GM12891 (cell line): ENCODE results near the gene MRNIP.

Experiments
- POLR2A ChIP-seq: IDR thresholded peaks from 2 replicates; pipeline ENCODE4 v1.6.1; 2011; ENCODE audit warnings: low read depth, low read length, control low read depth
- POLR2AphosphoS5 ChIP-seq: IDR thresholded peaks from 2 replicates; pipeline ENCODE4 v1.6.1; 2011; ENCODE audit warnings: low read depth, low read length, control low read depth
- POU2F2 ChIP-seq: IDR thresholded peaks from 2 replicates; pipeline ENCODE4 v1.6.1; 2011; ENCODE audit warnings: low read depth, mild to moderate bottlenecking, control low read depth, low read length, moderate library complexity
- TAF1 ChIP-seq: IDR thresholded peaks from 2 replicates; pipeline ENCODE4 v1.6.1; 2011; ENCODE audit warnings: low read depth, low read length, control low read depth

- TF ChIP-seq POLR2AphosphoS5 (no peak), POU2F2 (no peak), POLR2A (no peak), TAF1 (no peak)
Observed at GRCh38 chr5:179906795-179907555, 48.4 kb upstream of the MRNIP start.
